HepG2 (cell line): ENCODE results near the gene SYT8. TPM values are rescaled to one million over a fixed set of nuclear protein-coding genes. Genes with fewer than 3 reads are reported as not detected.

Experiments
- ATAC-seq: fragments of 200-7000 bp; cut with Tn5 transposase; 3 replicates; pipeline ENCODE4 v1.9.1; 2020; ENCODE audit warnings: mild to moderate bottlenecking, moderate library complexity
- BruUV-seq: library from RNA; stranded (reverse); fragments of 400-500 nt; replicated peaks from 2 replicates; lab custom pipeline; 2021; lab: Mats Ljungman, UMichigan
- CTCF ChIA-PET: fragments of 300-600 bp; formaldehyde crosslinking; extraction: SDS; loops from one replicate; lab custom pipeline; 2021; ENCODE audit warnings: low total read pairs, inconsistent platforms, low intra/inter-chr PET ratio; lab: Yijun Ruan, JAX
- POLR2A ChIA-PET: fragments of 350-600 bp; sonication (Branson Sonifier 250); formaldehyde crosslinking; loops from one replicate; lab custom pipeline; 2020; ENCODE audit warnings: antibody characterized with exemption, inconsistent platforms; lab: Yijun Ruan, JAX
- DNase-seq: peaks from one replicate; pipeline ENCODE4 v3.0.0-alpha.2; 2015; ENCODE audit warnings: low spot score
- FAIRE-seq: peaks from 3 replicates; lab custom pipeline; 2011; peaks lifted over from hg19 to GRCh38; lab: Jason Lieb, UNC
- H2AFZ ChIP-seq: one replicate; pipeline ENCODE4 v1.6.1; 2011; ENCODE audit warnings: low read length, inconsistent platforms
- H3K27ac ChIP-seq: fragments of 300-600 bp; 3 replicates; pipeline ENCODE4 v1.8.0; 2011; ENCODE audit warnings: mixed run types, mild to moderate bottlenecking, mixed read lengths, low read length, inconsistent platforms; ENCODE audit not compliant: insufficient read depth; ENCODE audit errors: extremely low read length
- H3K27me3 ChIP-seq, 2 experiments: fragments of 200-600 bp in 1 of 2; 2 replicates in 1 of 2; 3 replicates in 1 of 2; pipeline versions ENCODE4 v1.6.0 to v1.8.0; 2011; ENCODE audit warnings: low read length in 2 of 2, mild to moderate bottlenecking in 2 of 2, moderate library complexity in 2 of 2, inconsistent platforms in 1 of 2; ENCODE audit not compliant: insufficient read depth in 2 of 2, control insufficient read depth in 1 of 2
- H3K36me3 ChIP-seq, 2 experiments: fragments of 200-600 bp in 1 of 2; replicated peaks in 1 of 2; 2 replicates in 1 of 2; 3 replicates in 1 of 2; pipeline versions ENCODE4 v1.5.1 to v1.8.0; 2011; ENCODE audit warnings: low read length in 2 of 2, inconsistent platforms in 1 of 2; ENCODE audit not compliant: insufficient read depth in 2 of 2, control insufficient read depth in 1 of 2
- H3K4me1 ChIP-seq: 2 replicates; pipeline ENCODE4 v1.5.1; 2012; ENCODE audit warnings: low read length, inconsistent platforms; ENCODE audit not compliant: insufficient read depth
- H3K4me2 ChIP-seq: 2 replicates; pipeline ENCODE4 v1.6.0; 2011; ENCODE audit warnings: low read depth, low read length, inconsistent platforms
- H3K4me3 ChIP-seq, 3 experiments: fragments of 200-600 bp in 1 of 3; sonication (generic), shearing (Covaris generic) in 1 of 3; replicated peaks in 1 of 3; 2 replicates each; pipeline ENCODE4 v1.5.1; 2011 to 2016; ENCODE audit warnings: low read length in 3 of 3, inconsistent platforms in 2 of 3, low read depth in 2 of 3, mild to moderate bottlenecking in 2 of 3, control low read depth in 1 of 3, mixed read lengths in 1 of 3; ENCODE audit not compliant: insufficient read depth in 1 of 3
- H3K79me2 ChIP-seq: one replicate; pipeline ENCODE4 v1.6.1; 2011; ENCODE audit warnings: low read length, inconsistent platforms; ENCODE audit not compliant: insufficient read depth
- H3K9ac ChIP-seq: 2 replicates; pipeline ENCODE4 v1.6.0; 2011; ENCODE audit warnings: mild to moderate bottlenecking, low read depth, low read length, inconsistent platforms; ENCODE audit not compliant: insufficient read depth
- H3K9me3 ChIP-seq: 2 replicates; pipeline ENCODE4 v1.5.1; 2012; ENCODE audit warnings: mild to moderate bottlenecking, low read length
- H4K20me1 ChIP-seq: 2 replicates; pipeline ENCODE4 v1.6.0; 2011; ENCODE audit warnings: inconsistent platforms, mild to moderate bottlenecking, low read length, moderate library complexity; ENCODE audit not compliant: insufficient read depth
- MBNL3 ChIP-seq: fragments of 250-450 bp; sonication (Bioruptor Pico); conservative IDR thresholded peaks from 2 replicates; pipeline ENCODE4 v1.8.0; 2022; ENCODE audit warnings: mild to moderate bottlenecking, inconsistent platforms
- RBAK ChIP-seq: sonication (generic); formaldehyde crosslinking; IDR thresholded peaks from 2 replicates; pipeline ENCODE4 v1.5.1; 2020; ENCODE audit warnings: mild to moderate bottlenecking, missing genetic modification reagents
- ZFX ChIP-seq: sonication (generic); formaldehyde crosslinking; IDR thresholded peaks from 2 replicates; pipeline ENCODE4 v1.4.0; 2020; ENCODE audit warnings: mild to moderate bottlenecking, low read depth, missing genetic modification reagents, moderate library complexity
- ZFY ChIP-seq: sonication (generic); formaldehyde crosslinking; IDR thresholded peaks from 2 replicates; pipeline ENCODE4 v1.4.0; 2020; ENCODE audit warnings: missing genetic modification reagents
- ZNF670 ChIP-seq: sonication (generic); formaldehyde crosslinking; IDR thresholded peaks from 2 replicates; pipeline ENCODE4 v1.8.0; 2022; ENCODE audit warnings: mild to moderate bottlenecking, missing genetic modification reagents, borderline replicate concordance
- WGBS: methylation state at CpG from one replicate; pipeline ENCODE4 v1.1.6; 2017; ENCODE audit warnings: low lambda C conversion rate; 5-methylcytosine and 5-hydroxymethylcytosine counted together
- in situ Hi-C: cut with HindIII; loops from 2 replicates; pipeline ENCODE4 v1.10.0; 2017; ENCODE audit warnings: low pct_unique_long_range_greater_than_20kb; ENCODE audit not compliant: extremely low pct_ligation_motif_present
- intact Hi-C: fragments of 100-400 bp; cut with micrococcal nuclease; formaldehyde crosslinking; loops from one replicate; pipeline ENCODE4 v1.10.0; 2022; ENCODE audit not compliant: unreplicated experiment
- polyA plus RNA-seq, 8 experiments: library from polyadenylated mRNA; depleted of rRNA in 3 of 8; stranded (reverse) in 7 of 8; unstranded in 1 of 8; fragments of >200 nt; fragmentation: Illumina TruSeq in 4 of 8; extraction: Trizol in 4 of 8; gene quantifications; 2 replicates each; pipeline versions ENCODE4 v1.2.1 to v1.2.3, GENCODE V29; 2011 to 2016; ENCODE audit warnings: low read depth in 4 of 8, missing spikeins in 1 of 8, mixed read lengths in 1 of 8; ENCODE audit not compliant: insufficient read depth in 1 of 8
- total RNA-seq, 5 experiments: library from RNA; depleted of rRNA; stranded (reverse); fragments of >200 nt; fragmentation: Illumina TruSeq; extraction: Trizol; gene quantifications; 2 replicates each; pipeline ENCODE4 v1.2.3, GENCODE V29; 2016; ENCODE audit warnings: low read depth in 1 of 5
- TF ChIP-seq, protein P1 (sequence below): sonication (generic); formaldehyde crosslinking; IDR thresholded peaks from 2 replicates; pipeline ENCODE4 v1.4.0; 2020; ENCODE audit warnings: missing genetic modification reagents, borderline replicate concordance

Gene SYT8
- total and polyA plus RNA-seq, 2 of the 13 experiments (the other 11 are each of a cell fraction or from before 2014, with no cell fraction given), result 0.60 to 2.3 TPM

DNA sequence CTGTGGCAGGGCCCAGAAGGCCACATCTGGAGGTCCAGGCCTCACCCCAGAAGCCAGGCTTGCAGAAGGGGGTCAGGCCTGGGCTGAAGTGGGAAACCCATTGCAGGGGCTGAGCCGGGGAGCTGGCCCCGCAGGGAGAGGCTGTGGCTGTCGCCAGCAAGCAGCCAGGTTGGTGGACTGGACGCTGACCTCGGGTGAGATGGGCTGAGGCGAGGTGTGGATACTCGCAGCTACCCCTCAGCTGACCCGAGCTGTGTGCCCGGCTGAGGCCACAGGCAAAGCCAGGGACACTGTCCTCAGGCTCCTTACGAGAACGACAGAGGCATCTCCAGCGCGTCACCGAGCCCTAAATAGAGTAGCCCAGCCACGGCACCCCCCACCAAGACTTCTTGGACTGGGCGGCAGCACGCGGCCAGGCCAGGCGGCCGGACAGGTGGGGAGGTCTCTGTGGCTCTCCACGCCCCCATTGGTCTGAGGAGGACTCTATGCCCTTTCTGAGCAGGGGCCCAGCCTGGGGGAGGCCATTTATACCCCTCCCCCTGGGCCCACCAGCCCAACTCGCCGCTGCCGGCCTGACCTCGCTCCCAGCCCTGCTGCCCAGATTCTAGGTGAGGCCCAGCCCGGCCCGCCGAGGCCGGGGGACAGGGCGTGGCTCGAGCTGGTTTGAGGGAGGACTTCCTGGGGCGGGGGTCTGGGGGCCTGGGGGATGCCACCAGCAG lies 3.8 kb downstream of the SYT8 start, which contains the start of gene TNNI2 (continued):
- TF ChIP-seq RBAK (no peak), ZFY (CRISPR knock-in tag) (0 out of 2 replicates have a peak, but pooled peaks have one; percentile 21)
- TF ChIP-seq, protein P1, sequence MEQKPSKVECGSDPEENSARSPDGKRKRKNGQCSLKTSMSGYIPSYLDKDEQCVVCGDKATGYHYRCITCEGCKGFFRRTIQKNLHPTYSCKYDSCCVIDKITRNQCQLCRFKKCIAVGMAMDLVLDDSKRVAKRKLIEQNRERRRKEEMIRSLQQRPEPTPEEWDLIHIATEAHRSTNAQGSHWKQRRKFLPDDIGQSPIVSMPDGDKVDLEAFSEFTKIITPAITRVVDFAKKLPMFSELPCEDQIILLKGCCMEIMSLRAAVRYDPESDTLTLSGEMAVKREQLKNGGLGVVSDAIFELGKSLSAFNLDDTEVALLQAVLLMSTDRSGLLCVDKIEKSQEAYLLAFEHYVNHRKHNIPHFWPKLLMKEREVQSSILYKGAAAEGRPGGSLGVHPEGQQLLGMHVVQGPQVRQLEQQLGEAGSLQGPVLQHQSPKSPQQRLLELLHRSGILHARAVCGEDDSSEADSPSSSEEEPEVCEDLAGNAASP (CRISPR knock-in tag), result no peak
- TF ChIP-seq, all 625 proteins: peak for 4

DNA sequence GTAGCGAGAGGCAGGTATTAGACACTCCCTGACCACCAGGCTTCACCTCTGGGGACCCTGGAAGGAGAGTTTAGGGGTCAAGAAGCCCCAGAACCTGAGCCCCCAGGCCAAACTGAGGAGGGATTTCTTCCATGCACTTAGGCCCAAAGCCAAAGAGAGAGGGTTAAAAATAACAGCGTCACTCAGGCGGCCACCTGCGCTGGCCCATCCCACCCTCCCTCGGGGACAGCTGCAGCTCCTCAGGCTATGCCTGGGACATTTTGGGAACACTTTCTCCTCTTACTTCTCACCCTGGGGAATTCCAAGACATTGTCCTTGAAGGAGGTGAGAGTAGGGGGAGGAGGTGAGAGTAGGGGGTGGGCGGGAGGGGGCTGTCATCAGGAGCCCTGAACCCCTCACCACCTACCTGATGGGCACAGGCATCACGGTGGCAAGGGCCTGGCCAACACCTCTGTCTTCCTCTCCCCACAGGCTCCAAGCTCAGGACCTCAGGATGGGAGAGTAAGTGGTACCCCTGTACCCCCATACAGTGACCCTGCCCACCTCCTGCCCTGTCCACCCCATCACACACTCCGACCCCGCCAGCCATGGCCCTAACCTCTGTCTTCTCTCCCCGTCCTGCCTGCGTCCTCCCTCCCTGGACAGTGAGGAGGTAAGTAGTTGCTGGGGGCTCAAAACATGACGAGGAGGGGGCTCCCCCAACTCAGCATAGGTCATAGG lies 4.6 kb downstream of the SYT8 start:
- H3K4me1 ChIP-seq, result peaks cover 60% of the 10 kb centered on the region
- no peaks in the 10 kb centered on the region for H4K20me1 ChIP-seq
- POLR2A ChIA-PET, result no interaction called here
- H3K27me3 ChIP-seq, result peaks cover 4 to 29% of the 10 kb centered on the region in 2 experiments; a peak in 4 of 5 replicates
- BruUV-seq, result no TSS peak
- no peaks in the 10 kb centered on the region for H3K79me2 ChIP-seq
- in situ Hi-C loops, result no loop called here
- 0 out of 2 replicates have a peak, but pooled peaks have one; percentile 8 for TF ChIP-seq ZFX
- TF ChIP-seq MBNL3, result no peak
- no peak for TF ChIP-seq ZNF670
- TF ChIP-seq, all 625 proteins: peak for 1
- no peak for FAIRE-seq
- no peak overlapping the region for H2AFZ ChIP-seq
- no peak overlapping the region for H3K4me2 ChIP-seq
- WGBS, result 49% methylated on average over 8 of the region's 12 CpGs
- DNase-seq, result no peak
- no peak for ATAC-seq
- no peak overlapping the region for H3K27ac ChIP-seq
- no peaks in the 10 kb centered on the region for H3K9me3 ChIP-seq
- CTCF ChIA-PET, result interaction anchor here (3.8 kb wide), 1 partner anchor 312 kb away, joined by 60 read pairs; no protein-coding TSS in a partner anchor
- no peak overlapping the region for H3K9ac ChIP-seq
- H3K4me3 ChIP-seq, result no peak overlapping the region
- intact Hi-C loops, result no loop called here
- H3K36me3 ChIP-seq, result no peaks in the 10 kb centered on the region
